HEK293 (cell line): ENCODE measurements around the gene NUDCD3.

Experiments
- CTCF ChIA-PET: fragments of 350-600 bp; formaldehyde crosslinking; extraction: SDS; loops from one replicate; lab custom pipeline; 2021; ENCODE audit warnings: antibody characterized with exemption; lab: Yijun Ruan, JAX
- POLR2A ChIA-PET: fragments of 300-600 bp; formaldehyde crosslinking; extraction: SDS; loops from one replicate; lab custom pipeline; 2020; ENCODE audit warnings: antibody characterized with exemption, inconsistent platforms; lab: Yijun Ruan, JAX
- H3K27ac ChIP-seq: fragments of 200-500 bp; sonication (Bioruptor generic); 2 replicates; pipeline ENCODE4 v1.5.1; 2014; ENCODE audit warnings: low read depth, low read length, control low read depth, inconsistent platforms; ENCODE audit errors: extremely low read depth
- H3K36me3 ChIP-seq, 2 experiments: fragments of 200-500 bp in 1 of 2; sonication (Bioruptor generic) in 1 of 2; 1 replicate in 1 of 2; 2 replicates in 1 of 2; pipeline ENCODE4 v1.5.1; 2014 to 2017; ENCODE audit warnings: inconsistent platforms in 2 of 2, low read length in 2 of 2; ENCODE audit not compliant: control insufficient read depth in 2 of 2, insufficient read depth in 1 of 2
- H3K4me1 ChIP-seq: fragments of 200-500 bp; sonication (Bioruptor generic); 2 replicates; pipeline ENCODE4 v1.5.1; 2014; ENCODE audit warnings: mild to moderate bottlenecking, low read length, inconsistent platforms; ENCODE audit not compliant: control insufficient read depth, insufficient read depth
- H3K4me3 ChIP-seq: 2 replicates; pipeline ENCODE4 v1.5.1; 2011; ENCODE audit warnings: low read depth, mild to moderate bottlenecking, control low read depth, low read length, moderate library complexity
- H3K9me3 ChIP-seq: fragments of 200-500 bp; sonication (Bioruptor generic); 2 replicates; pipeline ENCODE4 v1.5.1; 2014; ENCODE audit warnings: low read depth, low read length, inconsistent platforms; ENCODE audit not compliant: control insufficient read depth, insufficient read depth
- OSR2 ChIP-seq: fragments of 450-650 bp; formaldehyde crosslinking; IDR thresholded peaks from 2 replicates; pipeline ENCODE4 v1.5.1; 2016; ENCODE audit warnings: missing biosample characterization, missing genetic modification characterization
- SP7 ChIP-seq: fragments of 450-650 bp; formaldehyde crosslinking; IDR thresholded peaks from 2 replicates; pipeline ENCODE4 v1.5.1; 2016; ENCODE audit warnings: missing biosample characterization, missing genetic modification characterization
- ZBTB17 ChIP-seq: fragments of 450-650 bp; formaldehyde crosslinking; IDR thresholded peaks from 2 replicates; pipeline ENCODE4 v1.5.1; 2016; ENCODE audit warnings: missing biosample characterization, missing genetic modification characterization
- ZBTB8A ChIP-seq: fragments of 450-650 bp; formaldehyde crosslinking; IDR thresholded peaks from 2 replicates; pipeline ENCODE4 v1.5.1; 2016; ENCODE audit warnings: missing biosample characterization, missing genetic modification characterization
- ZEB2 ChIP-seq: fragments of 450-650 bp; formaldehyde crosslinking; IDR thresholded peaks from 2 replicates; pipeline ENCODE4 v1.5.1; 2016; ENCODE audit warnings: missing biosample characterization, missing genetic modification characterization
- ZNF133 ChIP-seq: fragments of 450-650 bp; formaldehyde crosslinking; IDR thresholded peaks from 2 replicates; pipeline ENCODE4 v1.5.1; 2016; ENCODE audit warnings: missing biosample characterization, missing genetic modification characterization
- ZNF24 ChIP-seq: fragments of 450-650 bp; formaldehyde crosslinking; IDR thresholded peaks from 2 replicates; pipeline ENCODE4 v1.5.1; 2016; ENCODE audit warnings: missing biosample characterization, missing genetic modification characterization
- ZNF274 ChIP-seq, 2 experiments: fragments of 200-500 bp in 1 of 2; fragments of 450-650 bp in 1 of 2; sonication (Bioruptor generic) in 1 of 2; formaldehyde crosslinking in 1 of 2; IDR thresholded peaks; 2 replicates each; pipeline versions ENCODE4 v1.5.1 to v1.6.1; 2014 to 2016; ENCODE audit warnings: borderline replicate concordance in 1 of 2, inconsistent platforms in 1 of 2, low read length in 1 of 2, missing biosample characterization in 1 of 2, missing genetic modification characterization in 1 of 2
- ZNF311 ChIP-seq: fragments of 450-650 bp; formaldehyde crosslinking; IDR thresholded peaks from 2 replicates; pipeline ENCODE4 v1.5.1; 2017; ENCODE audit warnings: missing biosample characterization, missing genetic modification characterization, borderline replicate concordance
- ZNF404 ChIP-seq: fragments of 450-650 bp; formaldehyde crosslinking; IDR thresholded peaks from 2 replicates; pipeline ENCODE4 v1.5.1; 2017; ENCODE audit warnings: missing biosample characterization, missing genetic modification characterization
- ZNF529 ChIP-seq: fragments of 450-650 bp; formaldehyde crosslinking; IDR thresholded peaks from 2 replicates; pipeline ENCODE4 v1.5.1; 2017; ENCODE audit warnings: missing genetic modification characterization, missing biosample characterization; ENCODE audit not compliant: insufficient replicate concordance
- ZNF549 ChIP-seq: fragments of 450-650 bp; IDR thresholded peaks from 2 replicates; pipeline ENCODE4 v1.5.1; 2018; ENCODE audit warnings: missing biosample characterization, missing genetic modification characterization, mild to moderate bottlenecking, inconsistent platforms, moderate library complexity
- ZNF843 ChIP-seq: fragments of 450-650 bp; formaldehyde crosslinking; IDR thresholded peaks from 2 replicates; pipeline ENCODE4 v1.5.1; 2016; ENCODE audit warnings: missing biosample characterization, missing genetic modification characterization
- TF ChIP-seq, protein P1 (sequence below): fragments of 450-650 bp; formaldehyde crosslinking; IDR thresholded peaks from 2 replicates; pipeline ENCODE4 v1.5.1; 2016; ENCODE audit warnings: missing biosample characterization, missing genetic modification characterization
- TF ChIP-seq, protein P2 (sequence below): fragments of 450-650 bp; formaldehyde crosslinking; IDR thresholded peaks from 2 replicates; pipeline ENCODE4 v1.5.1; 2016; ENCODE audit warnings: missing biosample characterization, missing genetic modification characterization
- TF ChIP-seq, protein P3 (sequence below): fragments of 450-650 bp; formaldehyde crosslinking; IDR thresholded peaks from 2 replicates; pipeline ENCODE4 v1.5.1; 2016; ENCODE audit warnings: missing biosample characterization, missing genetic modification characterization
- TF ChIP-seq, protein P4 (sequence below): fragments of 450-650 bp; formaldehyde crosslinking; IDR thresholded peaks from 2 replicates; pipeline ENCODE4 v1.5.1; 2016; ENCODE audit warnings: missing biosample characterization, missing genetic modification characterization
- TF ChIP-seq, protein P5 (sequence below): IDR thresholded peaks from 2 replicates; pipeline ENCODE4 v1.6.1; 2011; ENCODE audit warnings: mild to moderate bottlenecking, low read depth, low read length, borderline replicate concordance
- TF ChIP-seq, protein P6 (sequence below): fragments of 450-650 bp; formaldehyde crosslinking; IDR thresholded peaks from 2 replicates; pipeline ENCODE4 v1.5.1; 2017; ENCODE audit warnings: missing biosample characterization, missing genetic modification characterization

Gene NUDCD3

DNA sequence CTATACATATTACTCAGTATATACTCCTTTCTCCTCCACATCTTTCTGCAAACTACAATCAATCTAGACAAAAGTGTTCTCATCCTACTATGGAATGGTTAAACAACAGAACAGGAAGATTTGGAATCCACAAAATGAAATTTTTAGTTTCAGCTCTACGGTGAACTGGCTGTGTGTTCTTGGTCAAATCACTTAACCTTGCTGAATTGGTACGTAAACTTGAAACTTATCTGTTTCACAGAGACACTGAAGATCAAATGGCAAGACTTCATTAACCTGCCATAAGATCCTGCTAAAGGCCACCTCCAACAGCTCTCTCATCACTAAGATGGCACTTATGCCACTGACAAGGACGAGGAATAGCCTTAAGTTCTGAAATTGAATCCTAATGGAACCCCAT, 1.5 kb downstream of the NUDCD3 start (continued):
- TF ChIP-seq, protein P1, sequence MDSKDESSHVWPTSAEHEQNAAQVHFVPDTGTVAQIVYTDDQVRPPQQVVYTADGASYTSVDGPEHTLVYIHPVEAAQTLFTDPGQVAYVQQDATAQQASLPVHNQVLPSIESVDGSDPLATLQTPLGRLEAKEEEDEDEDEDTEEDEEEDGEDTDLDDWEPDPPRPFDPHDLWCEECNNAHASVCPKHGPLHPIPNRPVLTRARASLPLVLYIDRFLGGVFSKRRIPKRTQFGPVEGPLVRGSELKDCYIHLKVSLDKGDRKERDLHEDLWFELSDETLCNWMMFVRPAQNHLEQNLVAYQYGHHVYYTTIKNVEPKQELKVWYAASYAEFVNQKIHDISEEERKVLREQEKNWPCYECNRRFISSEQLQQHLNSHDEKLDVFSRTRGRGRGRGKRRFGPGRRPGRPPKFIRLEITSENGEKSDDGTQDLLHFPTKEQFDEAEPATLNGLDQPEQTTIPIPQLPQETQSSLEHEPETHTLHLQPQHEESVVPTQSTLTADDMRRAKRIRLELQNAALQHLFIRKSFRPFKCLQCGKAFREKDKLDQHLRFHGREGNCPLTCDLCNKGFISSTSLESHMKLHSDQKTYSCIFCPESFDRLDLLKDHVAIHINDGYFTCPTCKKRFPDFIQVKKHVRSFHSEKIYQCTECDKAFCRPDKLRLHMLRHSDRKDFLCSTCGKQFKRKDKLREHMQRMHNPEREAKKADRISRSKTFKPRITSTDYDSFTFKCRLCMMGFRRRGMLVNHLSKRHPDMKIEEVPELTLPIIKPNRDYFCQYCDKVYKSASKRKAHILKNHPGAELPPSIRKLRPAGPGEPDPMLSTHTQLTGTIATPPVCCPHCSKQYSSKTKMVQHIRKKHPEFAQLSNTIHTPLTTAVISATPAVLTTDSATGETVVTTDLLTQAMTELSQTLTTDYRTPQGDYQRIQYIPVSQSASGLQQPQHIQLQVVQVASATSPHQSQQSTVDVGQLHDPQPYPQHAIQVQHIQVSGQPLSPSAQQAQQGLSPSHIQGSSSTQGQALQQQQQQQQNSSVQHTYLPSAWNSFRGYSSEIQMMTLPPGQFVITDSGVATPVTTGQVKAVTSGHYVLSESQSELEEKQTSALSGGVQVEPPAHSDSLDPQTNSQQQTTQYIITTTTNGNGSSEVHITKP (tag by site-specific recombination): no peak
- TF ChIP-seq ZNF549: no peak
- TF ChIP-seq ZEB2 (tag by site-specific recombination): no peak

DNA sequence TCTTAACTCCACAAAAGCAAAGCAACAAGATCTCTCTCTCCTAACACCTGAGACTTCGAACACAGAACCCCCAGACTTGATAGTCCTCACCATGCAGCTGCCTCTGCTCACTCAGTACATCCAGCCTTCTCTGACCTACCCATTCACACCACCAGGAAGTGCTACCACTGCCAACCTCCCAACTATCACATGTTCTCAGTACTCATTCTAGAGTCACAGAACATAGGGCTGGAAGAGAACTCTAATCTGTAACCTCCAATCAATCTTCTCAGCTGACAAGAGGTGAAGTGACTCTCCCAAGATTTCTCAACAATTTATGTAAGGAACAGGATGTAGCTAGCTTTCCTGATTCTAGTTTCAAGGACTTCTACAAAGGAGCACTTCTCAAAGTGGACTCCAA, 3.8 kb downstream of the NUDCD3 start:
- ChIA-PET CTCF (interaction anchor here (0.6 to 2.1 kb wide), 3 partner anchors 9 to 573 kb away, joined by 3 to 6 read pairs (median 5); no protein-coding TSS in a partner anchor), POLR2A (interaction anchor here (1.4 kb wide), 1 partner anchor 20 kb away, joined by 3 read pairs; no protein-coding TSS in a partner anchor)
- Histone ChIP-seq H3K4me1 (peaks cover 3% of the 10 kb centered on the region; the same call in 1 of the 2 replicates), H3K36me3 (peaks cover 34 to 47% of the 10 kb centered on the region in 2 experiments), H3K27ac (no peak overlapping the region), H3K4me3 (no peak overlapping the region), H3K9me3 (no peaks in the 10 kb centered on the region)
- TF ChIP-seq SP7 (0 out of 2 replicates have a peak, but pooled peaks have one; percentile 19), ZNF311 (tag by site-specific recombination) (no peak)

DNA sequence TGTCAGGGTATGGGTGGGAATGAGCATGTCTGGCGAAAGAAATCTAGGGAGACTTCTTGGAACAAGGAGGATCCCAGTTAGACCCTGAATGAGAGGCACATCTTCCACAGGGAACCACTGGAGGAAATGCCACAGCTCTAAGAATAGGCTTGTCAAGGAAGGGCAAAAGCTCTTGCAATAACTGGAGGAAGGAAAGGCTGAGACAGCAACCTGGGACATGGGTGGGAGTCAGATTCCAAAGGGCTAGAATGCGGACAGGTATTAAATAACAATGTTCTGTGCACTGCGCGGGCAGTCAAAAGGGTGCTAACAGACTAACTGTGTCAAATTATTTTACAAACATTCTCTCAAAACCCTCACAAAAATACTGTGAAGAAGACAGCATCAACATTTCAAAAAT, 4.5 kb downstream of the NUDCD3 start:
- Histone ChIP-seq H3K9me3 (no peaks in the 10 kb centered on the region), H3K36me3 (peaks cover 40 to 54% of the 10 kb centered on the region in 2 experiments), H3K4me1 (peaks cover 3% of the 10 kb centered on the region; the same call in 1 of the 2 replicates), H3K27ac (no peak overlapping the region), H3K4me3 (no peak overlapping the region)
- ChIA-PET POLR2A (interaction anchor here (1.4 kb wide), 1 partner anchor 20 kb away, joined by 3 read pairs; no protein-coding TSS in a partner anchor), CTCF (interaction anchor here (1.0 to 2.1 kb wide), 2 partner anchors 8 to 245 kb away, joined by 5 to 6 read pairs; no protein-coding TSS in a partner anchor)
- TF ChIP-seq, protein P2, sequence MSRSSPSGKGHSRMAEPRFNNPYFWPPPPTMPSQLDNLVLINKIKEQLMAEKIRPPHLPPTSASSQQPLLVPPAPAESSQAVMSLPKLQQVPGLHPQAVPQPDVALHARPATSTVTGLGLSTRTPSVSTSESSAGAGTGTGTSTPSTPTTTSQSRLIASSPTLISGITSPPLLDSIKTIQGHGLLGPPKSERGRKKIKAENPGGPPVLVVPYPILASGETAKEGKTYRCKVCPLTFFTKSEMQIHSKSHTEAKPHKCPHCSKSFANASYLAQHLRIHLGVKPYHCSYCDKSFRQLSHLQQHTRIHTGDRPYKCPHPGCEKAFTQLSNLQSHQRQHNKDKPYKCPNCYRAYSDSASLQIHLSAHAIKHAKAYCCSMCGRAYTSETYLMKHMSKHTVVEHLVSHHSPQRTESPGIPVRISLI: no peak
- TF ChIP-seq ZNF24 (tag by site-specific recombination) (no peak), ZNF529 (tag by site-specific recombination) (no peak), ZBTB17 (tag by site-specific recombination) (no peak), ZNF404 (tag by site-specific recombination) (no peak), ZNF133 (tag by site-specific recombination) (no peak), ZNF274 (IDR thresholded peaks at IDR 0.05; ENCODE audit: low read length) (no peak), ZNF274 (tag by site-specific recombination; IDR thresholded peaks at IDR 0.05; ENCODE audit: borderline replicate concordance) (no peak), ZBTB8A (no peak), OSR2 (tag by site-specific recombination) (no peak), ZNF843 (tag by site-specific recombination) (no peak)
- TF ChIP-seq, protein P3, sequence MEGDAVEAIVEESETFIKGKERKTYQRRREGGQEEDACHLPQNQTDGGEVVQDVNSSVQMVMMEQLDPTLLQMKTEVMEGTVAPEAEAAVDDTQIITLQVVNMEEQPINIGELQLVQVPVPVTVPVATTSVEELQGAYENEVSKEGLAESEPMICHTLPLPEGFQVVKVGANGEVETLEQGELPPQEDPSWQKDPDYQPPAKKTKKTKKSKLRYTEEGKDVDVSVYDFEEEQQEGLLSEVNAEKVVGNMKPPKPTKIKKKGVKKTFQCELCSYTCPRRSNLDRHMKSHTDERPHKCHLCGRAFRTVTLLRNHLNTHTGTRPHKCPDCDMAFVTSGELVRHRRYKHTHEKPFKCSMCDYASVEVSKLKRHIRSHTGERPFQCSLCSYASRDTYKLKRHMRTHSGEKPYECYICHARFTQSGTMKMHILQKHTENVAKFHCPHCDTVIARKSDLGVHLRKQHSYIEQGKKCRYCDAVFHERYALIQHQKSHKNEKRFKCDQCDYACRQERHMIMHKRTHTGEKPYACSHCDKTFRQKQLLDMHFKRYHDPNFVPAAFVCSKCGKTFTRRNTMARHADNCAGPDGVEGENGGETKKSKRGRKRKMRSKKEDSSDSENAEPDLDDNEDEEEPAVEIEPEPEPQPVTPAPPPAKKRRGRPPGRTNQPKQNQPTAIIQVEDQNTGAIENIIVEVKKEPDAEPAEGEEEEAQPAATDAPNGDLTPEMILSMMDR (tag by site-specific recombination): no peak
- TF ChIP-seq, protein P4, sequence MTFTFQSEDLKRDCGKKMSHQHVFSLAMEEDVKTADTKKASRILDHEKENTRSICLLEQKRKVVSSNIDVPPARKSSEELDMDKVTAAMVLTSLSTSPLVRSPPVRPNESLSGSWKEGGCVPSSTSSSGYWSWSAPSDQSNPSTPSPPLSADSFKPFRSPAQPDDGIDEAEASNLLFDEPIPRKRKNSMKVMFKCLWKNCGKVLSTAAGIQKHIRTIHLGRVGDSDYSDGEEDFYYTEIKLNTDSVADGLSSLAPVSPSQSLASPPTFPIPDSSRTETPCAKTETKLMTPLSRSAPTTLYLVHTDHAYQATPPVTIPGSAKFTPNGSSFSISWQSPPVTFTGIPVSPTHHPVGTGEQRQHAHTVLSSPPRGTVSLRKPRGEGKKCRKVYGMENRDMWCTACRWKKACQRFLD: no peak
- TF ChIP-seq, protein P5, sequence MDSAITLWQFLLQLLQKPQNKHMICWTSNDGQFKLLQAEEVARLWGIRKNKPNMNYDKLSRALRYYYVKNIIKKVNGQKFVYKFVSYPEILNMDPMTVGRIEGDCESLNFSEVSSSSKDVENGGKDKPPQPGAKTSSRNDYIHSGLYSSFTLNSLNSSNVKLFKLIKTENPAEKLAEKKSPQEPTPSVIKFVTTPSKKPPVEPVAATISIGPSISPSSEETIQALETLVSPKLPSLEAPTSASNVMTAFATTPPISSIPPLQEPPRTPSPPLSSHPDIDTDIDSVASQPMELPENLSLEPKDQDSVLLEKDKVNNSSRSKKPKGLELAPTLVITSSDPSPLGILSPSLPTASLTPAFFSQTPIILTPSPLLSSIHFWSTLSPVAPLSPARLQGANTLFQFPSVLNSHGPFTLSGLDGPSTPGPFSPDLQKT: no peak
- TF ChIP-seq, protein P6, sequence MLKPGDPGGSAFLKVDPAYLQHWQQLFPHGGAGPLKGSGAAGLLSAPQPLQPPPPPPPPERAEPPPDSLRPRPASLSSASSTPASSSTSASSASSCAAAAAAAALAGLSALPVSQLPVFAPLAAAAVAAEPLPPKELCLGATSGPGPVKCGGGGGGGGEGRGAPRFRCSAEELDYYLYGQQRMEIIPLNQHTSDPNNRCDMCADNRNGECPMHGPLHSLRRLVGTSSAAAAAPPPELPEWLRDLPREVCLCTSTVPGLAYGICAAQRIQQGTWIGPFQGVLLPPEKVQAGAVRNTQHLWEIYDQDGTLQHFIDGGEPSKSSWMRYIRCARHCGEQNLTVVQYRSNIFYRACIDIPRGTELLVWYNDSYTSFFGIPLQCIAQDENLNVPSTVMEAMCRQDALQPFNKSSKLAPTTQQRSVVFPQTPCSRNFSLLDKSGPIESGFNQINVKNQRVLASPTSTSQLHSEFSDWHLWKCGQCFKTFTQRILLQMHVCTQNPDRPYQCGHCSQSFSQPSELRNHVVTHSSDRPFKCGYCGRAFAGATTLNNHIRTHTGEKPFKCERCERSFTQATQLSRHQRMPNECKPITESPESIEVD (tag by site-specific recombination): no peak
